HEK293 (cell line): ENCODE results near the gene CTAGE1.

ENCODE experiments used
- CTCF ChIA-PET: fragments of 350-600 bp; formaldehyde crosslinking; extraction: SDS; loops from one replicate; lab custom pipeline; 2021; ENCODE audit warnings: antibody characterized with exemption; lab: Yijun Ruan, JAX
- POLR2A ChIA-PET: fragments of 300-600 bp; formaldehyde crosslinking; extraction: SDS; loops from one replicate; lab custom pipeline; 2020; ENCODE audit warnings: antibody characterized with exemption, inconsistent platforms; lab: Yijun Ruan, JAX
- H3K27ac ChIP-seq: fragments of 200-500 bp; sonication (Bioruptor generic); 2 replicates; pipeline ENCODE4 v1.5.1; 2014; ENCODE audit warnings: low read depth, low read length, control low read depth, inconsistent platforms; ENCODE audit errors: extremely low read depth
- H3K36me3 ChIP-seq, 2 experiments: fragments of 200-500 bp in 1 of 2; sonication (Bioruptor generic) in 1 of 2; 1 replicate in 1 of 2; 2 replicates in 1 of 2; pipeline ENCODE4 v1.5.1; 2014 to 2017; ENCODE audit warnings: inconsistent platforms in 2 of 2, low read length in 2 of 2; ENCODE audit not compliant: control insufficient read depth in 2 of 2, insufficient read depth in 1 of 2
- H3K4me1 ChIP-seq: fragments of 200-500 bp; sonication (Bioruptor generic); 2 replicates; pipeline ENCODE4 v1.5.1; 2014; ENCODE audit warnings: mild to moderate bottlenecking, low read length, inconsistent platforms; ENCODE audit not compliant: control insufficient read depth, insufficient read depth
- H3K4me3 ChIP-seq: 2 replicates; pipeline ENCODE4 v1.5.1; 2011; ENCODE audit warnings: low read depth, mild to moderate bottlenecking, control low read depth, low read length, moderate library complexity
- H3K9me3 ChIP-seq: fragments of 200-500 bp; sonication (Bioruptor generic); 2 replicates; pipeline ENCODE4 v1.5.1; 2014; ENCODE audit warnings: low read depth, low read length, inconsistent platforms; ENCODE audit not compliant: control insufficient read depth, insufficient read depth
- CTCF ChIP-seq: fragments of 450-650 bp; formaldehyde crosslinking; IDR thresholded peaks from 2 replicates; pipeline ENCODE4 v1.5.1; 2016; ENCODE audit warnings: missing biosample characterization, missing genetic modification characterization
- GFI1B ChIP-seq: fragments of 450-650 bp; formaldehyde crosslinking; IDR thresholded peaks from 2 replicates; pipeline ENCODE4 v1.5.1; 2016; ENCODE audit warnings: missing biosample characterization, missing genetic modification characterization
- GLIS1 ChIP-seq: fragments of 450-650 bp; formaldehyde crosslinking; IDR thresholded peaks from 2 replicates; pipeline ENCODE4 v1.5.1; 2016; ENCODE audit warnings: missing biosample characterization, missing genetic modification characterization
- HIC1 ChIP-seq: fragments of 450-650 bp; formaldehyde crosslinking; IDR thresholded peaks from 2 replicates; pipeline ENCODE4 v1.5.1; 2016; ENCODE audit warnings: missing biosample characterization, missing genetic modification characterization
- PRDM2 ChIP-seq: fragments of 450-650 bp; formaldehyde crosslinking; IDR thresholded peaks from 2 replicates; pipeline ENCODE4 v1.5.1; 2016; ENCODE audit warnings: missing biosample characterization, missing genetic modification characterization, borderline replicate concordance
- ZNF155 ChIP-seq: fragments of 450-650 bp; formaldehyde crosslinking; IDR thresholded peaks from 2 replicates; pipeline ENCODE4 v1.5.1; 2016; ENCODE audit warnings: missing biosample characterization, missing genetic modification characterization
- ZNF174 ChIP-seq: fragments of 450-650 bp; formaldehyde crosslinking; IDR thresholded peaks from 2 replicates; pipeline ENCODE4 v1.5.0; 2017; ENCODE audit warnings: missing biosample characterization, mild to moderate bottlenecking, missing genetic modification characterization
- ZNF175 ChIP-seq: fragments of 450-650 bp; formaldehyde crosslinking; IDR thresholded peaks from 2 replicates; pipeline ENCODE4 v1.5.1; 2016; ENCODE audit warnings: missing biosample characterization, missing genetic modification characterization
- ZNF211 ChIP-seq: fragments of 450-650 bp; formaldehyde crosslinking; IDR thresholded peaks from 2 replicates; pipeline ENCODE4 v1.5.1; 2016; ENCODE audit warnings: low read depth, missing biosample characterization, missing genetic modification characterization
- ZNF341 ChIP-seq: fragments of 450-650 bp; formaldehyde crosslinking; IDR thresholded peaks from 2 replicates; pipeline ENCODE4; 2016; ENCODE audit warnings: low read depth, missing biosample characterization, missing genetic modification characterization
- ZNF37A ChIP-seq: fragments of 450-650 bp; IDR thresholded peaks from 2 replicates; pipeline ENCODE4 v1.5.1; 2018; ENCODE audit warnings: missing biosample characterization, missing genetic modification characterization
- ZNF398 ChIP-seq: fragments of 450-650 bp; formaldehyde crosslinking; IDR thresholded peaks from 2 replicates; pipeline ENCODE4 v1.5.1; 2017; ENCODE audit warnings: missing biosample characterization, missing genetic modification characterization
- ZNF423 ChIP-seq: fragments of 450-650 bp; formaldehyde crosslinking; IDR thresholded peaks from 2 replicates; pipeline ENCODE4 v1.5.1; 2016; ENCODE audit warnings: missing biosample characterization, missing genetic modification characterization
- ZNF580 ChIP-seq: fragments of 450-650 bp; formaldehyde crosslinking; IDR thresholded peaks from 2 replicates; pipeline ENCODE4 v1.5.1; 2016; ENCODE audit warnings: missing biosample characterization, missing genetic modification characterization
- ZNF645 ChIP-seq: fragments of 450-650 bp; formaldehyde crosslinking; IDR thresholded peaks from 2 replicates; pipeline ENCODE4; 2016; ENCODE audit warnings: missing biosample characterization, missing genetic modification characterization
- ZNF654 ChIP-seq: fragments of 450-650 bp; formaldehyde crosslinking; IDR thresholded peaks from 2 replicates; pipeline ENCODE4 v1.5.1; 2016; ENCODE audit warnings: low read depth, missing biosample characterization, missing genetic modification characterization
- ZNF664 ChIP-seq: fragments of 450-650 bp; formaldehyde crosslinking; IDR thresholded peaks from 2 replicates; pipeline ENCODE4 v1.5.1; 2016; ENCODE audit warnings: missing biosample characterization, missing genetic modification characterization
- ZNF692 ChIP-seq: fragments of 450-650 bp; formaldehyde crosslinking; IDR thresholded peaks from 2 replicates; pipeline ENCODE4 v1.5.1; 2016; ENCODE audit warnings: missing biosample characterization, missing genetic modification characterization
- ZSCAN4 ChIP-seq: fragments of 450-650 bp; formaldehyde crosslinking; IDR thresholded peaks from 2 replicates; pipeline ENCODE4 v1.5.1; 2017; ENCODE audit warnings: missing biosample characterization, missing genetic modification characterization

Gene CTAGE1

GRCh38 chr18:22441638-22442037 is 23.9 kb upstream of the CTAGE1 start:
- Histone ChIP-seq H3K27ac (no peak overlapping the region), H3K36me3 (no peaks in the 10 kb centered on the region), H3K9me3 (no peaks in the 10 kb centered on the region), H3K4me1 (no peaks in the 10 kb centered on the region), H3K4me3 (no peak overlapping the region)
- CTCF ChIA-PET, result interaction anchor here (0.9 kb wide), 1 partner anchor 19 kb away, joined by 3 read pairs; no protein-coding TSS in a partner anchor
- POLR2A ChIA-PET, result no interaction called here
- TF ChIP-seq ZNF645 (tag by site-specific recombination), result no peak
- no peak for TF ChIP-seq ZSCAN4 (tag by site-specific recombination)
- TF ChIP-seq ZNF654 (tag by site-specific recombination), result no peak
- TF ChIP-seq ZNF398, result no peak
- TF ChIP-seq ZNF580 (tag by site-specific recombination), result no peak
- TF ChIP-seq ZNF155 (tag by site-specific recombination), result no peak
- no peak for TF ChIP-seq ZNF664
- TF ChIP-seq ZNF175, result no peak
- TF ChIP-seq ZNF211 (tag by site-specific recombination), result no peak
- TF ChIP-seq GFI1B (tag by site-specific recombination), result no peak
- no peak for TF ChIP-seq ZNF423 (tag by site-specific recombination)
- no peak for TF ChIP-seq CTCF (tag by site-specific recombination)
- TF ChIP-seq GLIS1, result no peak
- TF ChIP-seq HIC1 (tag by site-specific recombination), result no peak

- H3K27ac ChIP-seq, result no peak overlapping the region
- no peaks in the 10 kb centered on the region for H3K9me3 ChIP-seq
- POLR2A ChIA-PET, result interaction anchor here (0.8 kb wide), 1 partner anchor 11 kb away, joined by 4 read pairs; no protein-coding TSS in a partner anchor
- H3K36me3 ChIP-seq, result no peaks in the 10 kb centered on the region
- CTCF ChIA-PET, result interaction anchor here (1.0 kb wide), 1 partner anchor 11 kb away, joined by 3 read pairs; no protein-coding TSS in a partner anchor
- no peaks in the 10 kb centered on the region for H3K4me1 ChIP-seq
- no peak overlapping the region for H3K4me3 ChIP-seq
- TF ChIP-seq PRDM2 (tag by site-specific recombination) (no peak), ZNF692 (tag by site-specific recombination) (no peak), ZNF174 (tag by site-specific recombination) (no peak), ZNF37A (tag by site-specific recombination) (no peak), ZNF341 (tag by site-specific recombination) (no peak)
These were observed 21.7 kb upstream of the CTAGE1 start for GRCh38 chr18:22439447-22439846.
